GM12865 (cell line): ENCODE results near the gene CRPPA.
"Not testable (repeated sequence)": the region's sequence is repeated elsewhere in the genome, so short reads cannot be mapped to it uniquely, and the experiment has no call there.

Experiments
- DNase-seq: peaks from one replicate; pipeline ENCODE4 v3.0.0; 2010; ENCODE audit warnings: low read depth
- H3K4me3 ChIP-seq: 2 replicates; pipeline ENCODE4 v1.5.1; 2011; ENCODE audit warnings: mild to moderate bottlenecking, low read depth, low read length, control low read depth
- TF ChIP-seq, protein P1 (sequence below): IDR thresholded peaks from 2 replicates; pipeline ENCODE4 v1.5.1; 2011; ENCODE audit warnings: low read length, control low read depth, low read depth, inconsistent platforms; ENCODE audit not compliant: insufficient read depth; ENCODE audit errors: missing control alignments

Gene CRPPA

DNA sequence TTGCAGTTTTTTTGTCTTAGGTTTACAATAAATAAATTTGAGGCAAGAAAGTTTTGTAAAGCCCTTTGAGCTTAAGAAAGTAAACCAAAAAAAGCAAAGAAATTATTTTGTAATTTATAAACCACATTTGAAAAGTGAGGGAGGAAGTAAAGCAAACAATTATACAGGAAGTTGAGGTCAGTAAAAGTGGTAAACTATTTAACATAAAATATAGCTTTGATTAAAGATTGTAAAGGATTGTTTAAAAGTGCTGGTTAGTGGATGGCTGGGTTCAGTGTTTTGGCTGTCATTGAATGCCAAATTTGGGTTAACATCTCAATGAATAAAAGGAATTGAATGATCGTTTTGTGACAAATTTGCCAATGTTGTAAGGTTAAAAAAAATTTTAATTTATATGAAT is 34.3 kb upstream of the CRPPA start:
- no peak overlapping the region for H3K4me3 ChIP-seq
- TF ChIP-seq, protein P1, sequence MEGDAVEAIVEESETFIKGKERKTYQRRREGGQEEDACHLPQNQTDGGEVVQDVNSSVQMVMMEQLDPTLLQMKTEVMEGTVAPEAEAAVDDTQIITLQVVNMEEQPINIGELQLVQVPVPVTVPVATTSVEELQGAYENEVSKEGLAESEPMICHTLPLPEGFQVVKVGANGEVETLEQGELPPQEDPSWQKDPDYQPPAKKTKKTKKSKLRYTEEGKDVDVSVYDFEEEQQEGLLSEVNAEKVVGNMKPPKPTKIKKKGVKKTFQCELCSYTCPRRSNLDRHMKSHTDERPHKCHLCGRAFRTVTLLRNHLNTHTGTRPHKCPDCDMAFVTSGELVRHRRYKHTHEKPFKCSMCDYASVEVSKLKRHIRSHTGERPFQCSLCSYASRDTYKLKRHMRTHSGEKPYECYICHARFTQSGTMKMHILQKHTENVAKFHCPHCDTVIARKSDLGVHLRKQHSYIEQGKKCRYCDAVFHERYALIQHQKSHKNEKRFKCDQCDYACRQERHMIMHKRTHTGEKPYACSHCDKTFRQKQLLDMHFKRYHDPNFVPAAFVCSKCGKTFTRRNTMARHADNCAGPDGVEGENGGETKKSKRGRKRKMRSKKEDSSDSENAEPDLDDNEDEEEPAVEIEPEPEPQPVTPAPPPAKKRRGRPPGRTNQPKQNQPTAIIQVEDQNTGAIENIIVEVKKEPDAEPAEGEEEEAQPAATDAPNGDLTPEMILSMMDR: no peak
- no peak for DNase-seq

DNA sequence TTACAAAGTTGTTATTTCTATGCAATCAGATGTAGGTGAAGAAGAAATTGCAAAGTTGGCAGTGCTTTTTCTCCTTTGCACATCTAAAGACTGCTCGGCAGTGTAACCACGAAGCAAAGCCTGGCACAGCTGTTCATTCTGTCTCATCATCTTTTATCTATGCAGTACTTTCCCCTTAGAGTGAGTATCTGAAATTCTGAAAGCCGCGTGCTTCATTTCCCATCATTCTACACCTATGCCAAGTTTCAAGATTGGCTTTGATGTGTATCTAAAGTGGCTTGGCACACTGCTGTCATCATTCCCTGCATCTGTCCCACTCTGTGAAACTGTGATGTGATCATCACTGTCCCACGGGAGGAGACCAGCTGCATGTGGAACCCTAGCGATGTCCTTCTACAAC is 29.0 kb upstream of the CRPPA start:
- no peak overlapping the region for H3K4me3 ChIP-seq
- DNase-seq: no peak
- TF ChIP-seq, protein P1: no peak

DNA sequence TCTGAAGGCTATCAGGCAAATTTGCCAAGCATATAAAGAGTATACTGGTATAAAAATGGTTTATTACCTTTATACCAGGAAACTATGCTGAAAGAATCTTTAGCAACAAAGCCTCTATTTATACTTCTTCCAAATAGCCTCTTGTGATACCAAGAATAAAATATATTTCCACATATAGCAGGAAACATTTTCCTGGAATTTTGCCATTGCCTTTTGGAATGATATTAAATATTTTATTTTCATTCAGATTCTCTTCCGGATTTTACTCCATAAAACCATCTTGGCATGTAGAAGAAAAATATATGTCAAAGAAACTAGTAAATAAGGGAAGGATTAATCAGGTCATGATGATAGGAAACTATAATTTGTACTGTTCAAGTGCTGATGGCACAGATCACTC is 26.5 kb upstream of the CRPPA start:
- no peak for DNase-seq
- H3K4me3 ChIP-seq: no peak overlapping the region
- TF ChIP-seq, protein P1: no peak

DNA sequence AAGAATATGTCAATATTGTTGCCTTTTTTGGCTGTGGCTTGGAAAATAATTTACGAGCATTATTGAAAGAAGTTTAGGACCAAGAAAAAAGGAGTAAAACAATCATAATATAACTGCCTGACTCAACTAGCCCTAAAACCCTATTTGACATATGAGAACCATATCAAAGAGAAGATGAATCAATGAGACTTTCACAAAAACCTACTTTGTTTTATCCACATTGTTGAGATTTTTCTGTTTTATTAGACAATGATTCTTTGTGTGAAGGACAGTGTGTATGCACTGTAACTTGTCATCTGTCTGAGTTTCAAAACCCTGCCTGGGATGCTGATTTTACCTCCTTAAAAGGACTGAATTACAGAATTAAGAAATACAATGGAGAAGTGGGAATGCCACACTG is 25.2 kb upstream of the CRPPA start:
- TF ChIP-seq, protein P1: no peak

DNA sequence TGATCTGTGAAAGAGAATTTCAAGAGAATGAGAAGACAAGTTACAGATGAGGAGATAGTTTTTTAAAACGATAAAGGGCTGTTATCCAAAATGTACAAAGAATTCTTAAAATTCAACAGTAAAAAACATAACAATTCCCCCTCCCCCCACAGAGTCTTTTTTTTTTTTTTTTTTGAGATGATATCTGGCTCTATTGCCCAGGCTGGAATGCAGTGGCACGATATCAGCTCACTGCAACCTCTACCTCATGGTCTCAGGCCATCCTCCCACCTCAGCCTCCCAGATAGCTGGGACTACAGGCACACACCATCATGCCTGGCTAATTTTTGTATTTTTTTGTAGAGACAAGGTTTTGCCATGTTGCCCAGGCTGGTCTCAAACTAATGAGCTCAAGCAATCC is 22.5 kb upstream of the CRPPA start:
- DNase-seq, H3K4me3 ChIP-seq: not testable (repeated sequence)

More for the DNA sequence above, 25.2 kb upstream of the CRPPA start:
- no peak overlapping the region for H3K4me3 ChIP-seq
- DNase-seq: no peak

DNA sequence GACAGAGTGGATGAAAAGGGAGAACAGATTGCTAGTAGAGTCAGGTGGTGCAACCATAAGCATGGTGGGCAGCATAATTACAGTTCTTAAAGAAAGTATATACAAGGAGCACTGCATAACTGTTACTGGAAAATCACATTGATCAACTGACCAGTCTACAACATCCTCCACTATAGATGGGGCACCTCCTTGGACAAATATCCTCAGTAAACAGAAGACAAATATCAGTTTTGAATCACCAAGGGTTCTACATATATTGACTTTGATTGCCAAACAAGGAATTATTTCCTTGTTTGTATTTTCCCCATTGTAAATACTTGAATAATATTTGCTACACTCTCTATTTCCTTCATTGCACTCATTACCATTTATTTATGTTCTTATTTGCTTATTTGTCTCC is 17.6 kb upstream of the CRPPA start:
- no peak overlapping the region for H3K4me3 ChIP-seq
- TF ChIP-seq, protein P1: no peak
- DNase-seq: no peak

DNA sequence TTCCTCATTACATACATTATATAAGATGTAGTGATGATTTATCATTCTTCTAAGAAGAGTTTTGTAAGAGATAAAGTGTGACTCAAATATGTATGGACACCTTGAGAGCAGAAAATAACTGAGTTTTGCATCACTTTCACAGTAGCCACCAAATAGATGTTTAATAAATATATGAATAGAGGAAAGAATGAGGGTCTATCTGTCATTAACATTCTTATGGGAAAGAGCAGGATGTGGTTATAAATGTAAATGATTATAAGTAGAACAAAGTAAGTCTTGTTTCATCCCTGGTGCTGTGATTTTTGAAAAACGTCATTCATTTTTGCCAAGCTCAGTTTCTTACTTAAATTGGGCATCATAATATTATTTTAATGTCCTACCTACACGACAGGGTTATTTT is 15.0 kb upstream of the CRPPA start:
- H3K4me3 ChIP-seq: no peak overlapping the region
- TF ChIP-seq, protein P1: no peak
- DNase-seq: no peak
